ENCODE results near the gene POU6F2. TPM values are rescaled to one million over a fixed set of nuclear protein-coding genes. Genes with fewer than 3 reads are reported as not detected.

POU6F2 gene
- total RNA-seq, 1 donor from 2014 or later: 1.1 TPM

GRCh38 chr7:39288303-39288702, 310.6 kb downstream of the POU6F2 start:
- no peak overlapping the region for H3K4me3 Mint-ChIP-seq (ENCODE audit: unreplicated experiment)
- H3K27me3 Mint-ChIP-seq (ENCODE audit: unreplicated experiment): peaks cover 3% of the 10 kb centered on the region
- H3K9me3 Mint-ChIP-seq (ENCODE audit: unreplicated experiment): no peaks in the 10 kb centered on the region
- no peaks in the 10 kb centered on the region for H3K36me3 Mint-ChIP-seq (ENCODE audit: low read depth, unreplicated experiment)
- H3K4me1 Mint-ChIP-seq (ENCODE audit: unreplicated experiment): no peaks in the 10 kb centered on the region
- no peak overlapping the region for H3K27ac Mint-ChIP-seq (ENCODE audit: unreplicated experiment)
- no peak for TF ChIP-seq CTCF (IDR thresholded peaks at IDR 0.05; ENCODE audit: unreplicated experiment)
- no peak for DNase-seq (ENCODE audit: low spot score)

- no peaks in the 10 kb centered on the region for H3K36me3 Mint-ChIP-seq (ENCODE audit: low read depth, unreplicated experiment)
- no peak for TF ChIP-seq CTCF (IDR thresholded peaks at IDR 0.05; ENCODE audit: unreplicated experiment)
- H3K4me1 Mint-ChIP-seq (ENCODE audit: unreplicated experiment): no peaks in the 10 kb centered on the region
- no peak overlapping the region for H3K4me3 Mint-ChIP-seq (ENCODE audit: unreplicated experiment)
- no peak overlapping the region for H3K27ac Mint-ChIP-seq (ENCODE audit: unreplicated experiment)
- H3K9me3 Mint-ChIP-seq (ENCODE audit: unreplicated experiment): no peaks in the 10 kb centered on the region
- peaks cover 1% of the 10 kb centered on the region for H3K27me3 Mint-ChIP-seq (ENCODE audit: unreplicated experiment)
- DNase-seq (ENCODE audit: low spot score): no peak
Measured at GRCh38 chr7:39291628-39292410, 314.1 kb downstream of the POU6F2 start.

- TF ChIP-seq CTCF (IDR thresholded peaks at IDR 0.05; ENCODE audit: unreplicated experiment): no peak
- H3K9me3 Mint-ChIP-seq (ENCODE audit: unreplicated experiment): no peaks in the 10 kb centered on the region
- H3K4me3 Mint-ChIP-seq (ENCODE audit: unreplicated experiment): no peak overlapping the region
- DNase-seq (ENCODE audit: low spot score): no peak
- H3K4me1 Mint-ChIP-seq (ENCODE audit: unreplicated experiment): no peaks in the 10 kb centered on the region
- no peak overlapping the region for H3K27ac Mint-ChIP-seq (ENCODE audit: unreplicated experiment)
- H3K36me3 Mint-ChIP-seq (ENCODE audit: low read depth, unreplicated experiment): no peaks in the 10 kb centered on the region
- peaks cover 1% of the 10 kb centered on the region for H3K27me3 Mint-ChIP-seq (ENCODE audit: unreplicated experiment)
Measured at GRCh38 chr7:39293056-39293823, 315.5 kb downstream of the POU6F2 start.

GRCh38 chr7:39294022-39294421, 316.3 kb downstream of the POU6F2 start:
- Mint-ChIP-seq H3K27me3 (ENCODE audit: unreplicated experiment) (peaks cover 1% of the 10 kb centered on the region), H3K36me3 (ENCODE audit: low read depth, unreplicated experiment) (no peaks in the 10 kb centered on the region), H3K4me3 (ENCODE audit: unreplicated experiment) (no peak overlapping the region), H3K27ac (ENCODE audit: unreplicated experiment) (no peak overlapping the region), H3K9me3 (ENCODE audit: unreplicated experiment) (no peaks in the 10 kb centered on the region), H3K4me1 (ENCODE audit: unreplicated experiment) (no peaks in the 10 kb centered on the region)
- DNase-seq (ENCODE audit: low spot score): no peak
- no peak for TF ChIP-seq CTCF (IDR thresholded peaks at IDR 0.05; ENCODE audit: unreplicated experiment)

GRCh38 chr7:39295796-39296195, 318.1 kb downstream of the POU6F2 start:
- Mint-ChIP-seq H3K4me1 (ENCODE audit: unreplicated experiment) (no peaks in the 10 kb centered on the region), H3K4me3 (ENCODE audit: unreplicated experiment) (no peak overlapping the region), H3K27me3 (ENCODE audit: unreplicated experiment) (no peaks in the 10 kb centered on the region), H3K9me3 (ENCODE audit: unreplicated experiment) (no peaks in the 10 kb centered on the region), H3K27ac (ENCODE audit: unreplicated experiment) (no peak overlapping the region), H3K36me3 (ENCODE audit: low read depth, unreplicated experiment) (no peaks in the 10 kb centered on the region)
- TF ChIP-seq CTCF (IDR thresholded peaks at IDR 0.05; ENCODE audit: unreplicated experiment): no peak
- DNase-seq (ENCODE audit: low spot score): no peak
